Mononuclear cell (primary cell): ENCODE measurements around the gene ANKRD55. TPM values are rescaled to one million over a fixed set of nuclear protein-coding genes. Genes with fewer than 3 reads are reported as not detected.
"Not testable (repeated sequence)": the region's sequence is repeated elsewhere in the genome, so short reads cannot be mapped to it uniquely, and the experiment has no call there.

ENCODE experiments used
- H3K27me3 ChIP-seq: 2 replicates; pipeline ENCODE4 v1.6.0; 2011; ENCODE audit warnings: low read length, control low read depth; ENCODE audit not compliant: insufficient read depth
- H3K4me1 ChIP-seq: 2 replicates; pipeline ENCODE4 v1.5.1; 2011; ENCODE audit warnings: mild to moderate bottlenecking, low read length, control low read depth; ENCODE audit not compliant: insufficient read depth
- H3K4me3 ChIP-seq: 2 replicates; pipeline ENCODE4 v1.5.1; 2011; ENCODE audit warnings: mild to moderate bottlenecking, low read length, moderate library complexity
- H3K9me3 ChIP-seq: 2 replicates; pipeline ENCODE4 v1.5.1; 2011; ENCODE audit warnings: low read depth, mild to moderate bottlenecking, control low read depth, low read length
- total RNA-seq: library from RNA; depleted of rRNA; stranded (reverse); fragments of >200 nt; gene quantifications from one replicate; pipeline ENCODE4 v1.2.3, GENCODE V29; 2012

ANKRD55 gene
- total RNA-seq, 1 donor: 8.6 TPM

GRCh38 chr5:56206126-56206910, 26.8 kb downstream of the ANKRD55 start:
- Histone ChIP-seq H3K9me3 (no peaks in the 10 kb centered on the region), H3K4me3 (no peak overlapping the region), H3K27me3 (no peaks in the 10 kb centered on the region), H3K4me1 (peaks cover 14% of the 10 kb centered on the region)

- peaks cover 24% of the 10 kb centered on the region for H3K4me1 ChIP-seq
- H3K27me3 ChIP-seq, H3K4me3 ChIP-seq, H3K9me3 ChIP-seq: not testable (repeated sequence)
These were observed 29.2 kb downstream of the ANKRD55 start for GRCh38 chr5:56203936-56204335.

GRCh38 chr5:56202483-56202882, 30.6 kb downstream of the ANKRD55 start:
- no peak overlapping the region for H3K4me3 ChIP-seq
- no peaks in the 10 kb centered on the region for H3K9me3 ChIP-seq
- no peaks in the 10 kb centered on the region for H3K27me3 ChIP-seq
- H3K4me1 ChIP-seq: peaks cover 24% of the 10 kb centered on the region

GRCh38 chr5:56201762-56202261, 31.3 kb downstream of the ANKRD55 start:
- H3K27me3 ChIP-seq, H3K4me3 ChIP-seq, H3K9me3 ChIP-seq: not testable (repeated sequence)
- H3K4me1 ChIP-seq: peaks cover 24% of the 10 kb centered on the region

GRCh38 chr5:56200971-56201666, 32.0 kb downstream of the ANKRD55 start:
- H3K4me1 ChIP-seq: peaks cover 19% of the 10 kb centered on the region
- H3K9me3 ChIP-seq: no peaks in the 10 kb centered on the region
- H3K4me3 ChIP-seq: no peak overlapping the region
- no peaks in the 10 kb centered on the region for H3K27me3 ChIP-seq

GRCh38 chr5:56195016-56195415, 38.1 kb downstream of the ANKRD55 start:
- H3K4me3 ChIP-seq: no peak overlapping the region
- no peaks in the 10 kb centered on the region for H3K27me3 ChIP-seq
- H3K4me1 ChIP-seq: peaks cover 24% of the 10 kb centered on the region
- no peaks in the 10 kb centered on the region for H3K9me3 ChIP-seq

GRCh38 chr5:56192246-56192645, 40.9 kb downstream of the ANKRD55 start:
- no peaks in the 10 kb centered on the region for H3K27me3 ChIP-seq
- H3K9me3 ChIP-seq: no peaks in the 10 kb centered on the region
- H3K4me3 ChIP-seq: no peak overlapping the region
- H3K4me1 ChIP-seq: peaks cover 27% of the 10 kb centered on the region

- Histone ChIP-seq H3K4me3 (no peak overlapping the region), H3K4me1 (peaks cover 27% of the 10 kb centered on the region), H3K27me3 (no peaks in the 10 kb centered on the region), H3K9me3 (no peaks in the 10 kb centered on the region)
These were observed 41.5 kb downstream of the ANKRD55 start for GRCh38 chr5:56191656-56192055.

- Histone ChIP-seq H3K9me3 (no peaks in the 10 kb centered on the region), H3K27me3 (no peaks in the 10 kb centered on the region), H3K4me3 (no peak overlapping the region), H3K4me1 (peaks cover 27% of the 10 kb centered on the region)
These were observed 42.6 kb downstream of the ANKRD55 start for GRCh38 chr5:56190497-56190896.

GRCh38 chr5:56185768-56186311, 47.3 kb downstream of the ANKRD55 start:
- Histone ChIP-seq H3K4me3 (no peak overlapping the region), H3K4me1 (peaks cover 31% of the 10 kb centered on the region), H3K27me3 (no peaks in the 10 kb centered on the region), H3K9me3 (no peaks in the 10 kb centered on the region)

- Histone ChIP-seq H3K4me1 (peaks cover 19% of the 10 kb centered on the region), H3K4me3 (no peak overlapping the region), H3K27me3 (no peaks in the 10 kb centered on the region), H3K9me3 (no peaks in the 10 kb centered on the region)
These were observed 49.6 kb downstream of the ANKRD55 start for GRCh38 chr5:56183506-56183905.

GRCh38 chr5:56179442-56179841, 53.7 kb downstream of the ANKRD55 start:
- Histone ChIP-seq H3K27me3 (no peaks in the 10 kb centered on the region), H3K4me1 (peaks cover 57% of the 10 kb centered on the region), H3K9me3 (no peaks in the 10 kb centered on the region), H3K4me3 (no peak overlapping the region)

- H3K27me3 ChIP-seq: no peaks in the 10 kb centered on the region
- H3K4me3 ChIP-seq: no peak overlapping the region
- H3K4me1 ChIP-seq: peaks cover 58% of the 10 kb centered on the region
- H3K9me3 ChIP-seq: no peaks in the 10 kb centered on the region
These were observed 54.3 kb downstream of the ANKRD55 start for GRCh38 chr5:56178823-56179222.

GRCh38 chr5:56176871-56177533, 56.1 kb downstream of the ANKRD55 start:
- H3K4me1 ChIP-seq: peaks cover 59% of the 10 kb centered on the region
- no peaks in the 10 kb centered on the region for H3K27me3 ChIP-seq
- no peak overlapping the region for H3K4me3 ChIP-seq
- no peaks in the 10 kb centered on the region for H3K9me3 ChIP-seq
